Measurements from ENCODE around the gene MRPS34. TPM values are rescaled to one million over a fixed set of nuclear protein-coding genes. Genes with fewer than 3 reads are reported as not detected.

Gene MRPS34
- total and polyA plus RNA-seq, 9 of the 15 experiments (the other 6 are each of a cell fraction or from before 2014, with no cell fraction given), result 5.2 to 334 (median 92.8) TPM

- no peak for FAIRE-seq
- no TSS peak for BruUV-seq (replicated peaks)
- no peaks in the 10 kb centered on the region for H3K9me1 ChIP-seq (ENCODE audit: control insufficient read depth, insufficient read depth, low read length)
- no peaks in the 10 kb centered on the region for H4K20me1 ChIP-seq (replicated peaks; ENCODE audit: control insufficient read depth, insufficient read depth, low read length)
- intact Hi-C loops (cut with micrococcal nuclease) (no loop called here), in situ Hi-C loops (cut with MboI) (loop anchor here (5.0 kb wide), 1 partner anchor 49 kb away; no protein-coding TSS in a partner anchor)
- H2AFZ ChIP-seq (ENCODE audit: low read depth, low read length), result no peak overlapping the region
- H3K27ac ChIP-seq (ENCODE audit: extremely low read depth, low read depth, low read length), result no peak overlapping the region
- 83% methylated on average over 10 of the region's 15 CpGs for WGBS (ENCODE audit: insufficient coverage, low coverage, missing lambda C conversion rate)
- no peak overlapping the region for H3K4me2 ChIP-seq (ENCODE audit: insufficient read depth, low read length)
- ChIA-PET CTCF (ENCODE audit: low intra/inter-chr PET ratio) (no interaction called here), POLR2A (interaction anchor here (0.6 to 1.8 kb wide), 2 partner anchors 10 to 352 kb away, joined by 3 to 5 read pairs; no protein-coding TSS in a partner anchor)
- peaks cover 9 to 70% of the 10 kb centered on the region in 2 experiments; a peak in 4 of 5 replicates for H3K4me1 ChIP-seq (replicated peaks in 1 of 2; ENCODE audit: control insufficient read depth in 2 of 2, insufficient read depth in 2 of 2, low read length in 2 of 2)
- H3K4me3 ChIP-seq, result no peak overlapping the region
- no peak overlapping the region; a peak in 1 of 4 replicates for H3K9ac ChIP-seq (ENCODE audit: insufficient read depth in 1 of 2, low read depth in 2 of 2, low read length in 2 of 2)
- no peaks in the 10 kb centered on the region for H3K27me3 ChIP-seq (ENCODE audit: control insufficient read depth in 2 of 2, insufficient read depth in 2 of 2, low read length in 2 of 2)
- no peak for ATAC-seq
- no peaks in the 10 kb centered on the region for H3K9me3 ChIP-seq (replicated peaks; ENCODE audit: control insufficient read depth, insufficient read depth, low read depth, low read length)
- no peaks in the 10 kb centered on the region; the same call in 2 of the 3 replicates for H3K79me2 ChIP-seq (ENCODE audit: control insufficient read depth, insufficient read depth, low read length)
- H3K36me3 ChIP-seq (ENCODE audit: control insufficient read depth, insufficient read depth, low read length), result peaks cover 51% of the 10 kb centered on the region; the same call in 2 of the 3 replicates
- DNase-seq (ENCODE audit: extremely low read depth in 1 of 4, low spot score in 3 of 4), result no peak
- TF ChIP-seq E2F4 (CRISPR knock-in tag; IDR thresholded peaks at IDR 0.05; ENCODE audit: low read depth) (no peak), ZNF24 (IDR thresholded peaks at IDR 0.05) (no peak), CBX3 (IDR thresholded peaks at IDR 0.05; ENCODE audit: borderline replicate concordance in 1 of 2, low read length in 2 of 2) (no peak), NCOA2 (IDR thresholded peaks at IDR 0.05; ENCODE audit: partially characterized antibody in 2 of 2) (no peak), TFAM (CRISPR knock-in tag; conservative IDR thresholded peaks at IDR 0.05) (no peak), ZNF699 (CRISPR knock-in tag; IDR thresholded peaks at IDR 0.05; ENCODE audit: insufficient replicate concordance) (no peak), RBM14 (IDR thresholded peaks at IDR 0.05; ENCODE audit: borderline replicate concordance, insufficient read depth, low read depth, low read length) (no peak), RB1 (IDR thresholded peaks at IDR 0.05; ENCODE audit: low read depth) (no peak), ZMIZ1 (IDR thresholded peaks at IDR 0.05; ENCODE audit: low read depth in 2 of 2, low read length in 2 of 2) (no peak), RBM22 (IDR thresholded peaks at IDR 0.05; ENCODE audit: low read depth, low read length, poor library complexity, severe bottlenecking) (no peak), TAL1 (IDR thresholded peaks at IDR 0.05) (no peak), ZBTB12 (CRISPR knock-in tag; IDR thresholded peaks at IDR 0.05) (no peak), ZNF76 (CRISPR knock-in tag; IDR thresholded peaks at IDR 0.05; ENCODE audit: borderline replicate concordance) (no peak), ZNF639 (CRISPR knock-in tag; conservative IDR thresholded peaks at IDR 0.05 in 1 of 2, IDR thresholded peaks at IDR 0.05 in 1 of 2) (no peak)
Measured at GRCh38 chr16:1760911-1761310, 12.0 kb downstream of the MRPS34 start.
